SK-N-SH (cell line): Measurements from ENCODE around the gene PAAF1.

Experiments
- CTCF ChIP-seq: fragments of 200-600 bp; sonication (generic); IDR thresholded peaks from 2 replicates; pipeline ENCODE4 v1.6.1; 2017; ENCODE audit warnings: antibody characterized with exemption, mild to moderate bottlenecking, moderate library complexity
- EP300 ChIP-seq, 2 experiments: IDR thresholded peaks; 2 replicates each; pipeline versions ENCODE4 v1.4.0 to v1.6.1; 2012; ENCODE audit warnings: borderline replicate concordance in 1 of 2, low read depth in 1 of 2, low read length in 1 of 2
- EZH2phosphoT487 ChIP-seq: fragments of 200-600 bp; sonication (generic); IDR thresholded peaks from 2 replicates; pipeline ENCODE4 v1.6.1; 2017; ENCODE audit warnings: low read depth, mixed run types, mild to moderate bottlenecking, antibody characterized with exemption, moderate library complexity, borderline replicate concordance
- FOXJ3 ChIP-seq: sonication (generic); formaldehyde crosslinking; IDR thresholded peaks from 2 replicates; pipeline ENCODE4 v1.5.1; 2020; ENCODE audit warnings: mild to moderate bottlenecking, missing genetic modification reagents
- GABPA ChIP-seq: IDR thresholded peaks from 2 replicates; pipeline ENCODE4 v1.4.0; 2012; ENCODE audit warnings: low read depth, mild to moderate bottlenecking
- GATA2 ChIP-seq: sonication (generic); formaldehyde crosslinking; IDR thresholded peaks from 2 replicates; pipeline ENCODE4 v1.5.0; 2020; ENCODE audit warnings: mild to moderate bottlenecking, missing genetic modification reagents
- JUND ChIP-seq: IDR thresholded peaks from 2 replicates; pipeline ENCODE4 v1.4.0; 2012
- MAX ChIP-seq: IDR thresholded peaks from 2 replicates; pipeline ENCODE4 v1.4.0; 2012; ENCODE audit warnings: low read depth
- MEF2A ChIP-seq: IDR thresholded peaks from 2 replicates; pipeline ENCODE4 v1.4.0; 2012; ENCODE audit warnings: low read depth, borderline replicate concordance
- MXI1 ChIP-seq: IDR thresholded peaks from 2 replicates; pipeline ENCODE4 v1.6.1; 2012; ENCODE audit warnings: mild to moderate bottlenecking, low read depth, low read length, improper control_type of control experiment
- POLR2AphosphoS5 ChIP-seq: IDR thresholded peaks from 2 replicates; pipeline ENCODE4 v1.6.1; 2012; ENCODE audit warnings: low read depth, low read length
- REST ChIP-seq: IDR thresholded peaks from 2 replicates; pipeline ENCODE4 v1.6.1; 2012; ENCODE audit warnings: mild to moderate bottlenecking, low read depth, low read length, moderate library complexity
- RXRA ChIP-seq: IDR thresholded peaks from 2 replicates; pipeline ENCODE4 v1.4.0; 2012; ENCODE audit warnings: low read depth, mild to moderate bottlenecking, borderline replicate concordance
- SIN3A ChIP-seq: IDR thresholded peaks from 2 replicates; pipeline ENCODE4 v1.6.1; 2012; ENCODE audit warnings: low read depth, mild to moderate bottlenecking, low read length, moderate library complexity, borderline replicate concordance

- no peak for TF ChIP-seq JUND
- TF ChIP-seq FOXJ3: no peak
- TF ChIP-seq REST: no peak
- no peak for TF ChIP-seq CTCF
- TF ChIP-seq MXI1: no peak
- TF ChIP-seq EZH2phosphoT487: no peak
- no peak for TF ChIP-seq MEF2A
- no peak for TF ChIP-seq EP300 (IDR thresholded peaks at IDR 0.05; ENCODE audit: borderline replicate concordance in 1 of 2, low read depth in 1 of 2, low read length in 1 of 2)
- TF ChIP-seq POLR2AphosphoS5: no peak
- no peak for TF ChIP-seq RXRA
- no peak for TF ChIP-seq MAX
- no peak for TF ChIP-seq SIN3A
- no peak for TF ChIP-seq GATA2 (CRISPR knock-in tag)
- TF ChIP-seq GABPA: no peak
Observed at GRCh38 chr11:73939096-73939495, 62.3 kb downstream of the PAAF1 start.
